ENCODE data around the gene SLC30A2.

GRCh38 chr1:26066857-26067256 lies 20.9 kb upstream of the SLC30A2 start:
- no peak for TF ChIP-seq SP1 (IDR thresholded peaks at IDR 0.05)
- TF ChIP-seq TARDBP (IDR thresholded peaks at IDR 0.05) = no peak
- TF ChIP-seq FOXM1 (IDR thresholded peaks at IDR 0.05; ENCODE audit: borderline replicate concordance) = no peak
- no peak for TF ChIP-seq ARNT (IDR thresholded peaks at IDR 0.05)

Measured in HEK293T (cell line).